HEK293T (cell line): Measurements from ENCODE around the gene OCA2.

Experiments used
- CTCF ChIA-PET: fragments of 350-600 bp; formaldehyde crosslinking; extraction: SDS; loops from one replicate; lab custom pipeline; 2021; ENCODE audit warnings: antibody characterized with exemption, inconsistent platforms; lab: Yijun Ruan, JAX
- POLR2A ChIA-PET: fragments of 350-600 bp; formaldehyde crosslinking; extraction: SDS; loops from one replicate; lab custom pipeline; 2020; ENCODE audit warnings: antibody characterized with exemption, inconsistent platforms; lab: Yijun Ruan, JAX
- DNase-seq: peaks from one replicate; pipeline ENCODE4 v3.0.0; 2012; ENCODE audit warnings: mixed read lengths; ENCODE audit errors: extremely low spot score
- ARNT ChIP-seq: fragments of 450-650 bp; IDR thresholded peaks from 2 replicates; pipeline ENCODE4 v1.6.1; 2017; ENCODE audit warnings: mild to moderate bottlenecking
- BHLHE40 ChIP-seq: fragments of 450-650 bp; IDR thresholded peaks from 2 replicates; pipeline ENCODE4 v1.6.1; 2016; ENCODE audit warnings: mild to moderate bottlenecking, moderate library complexity, borderline replicate concordance
- CTBP1 ChIP-seq: fragments of 450-650 bp; IDR thresholded peaks from 2 replicates; pipeline ENCODE4 v1.6.1; 2016; ENCODE audit warnings: borderline replicate concordance
- ELF4 ChIP-seq: fragments of 450-650 bp; IDR thresholded peaks from 2 replicates; pipeline ENCODE4 v1.6.1; 2017; ENCODE audit warnings: antibody characterized with exemption
- FOXA1 ChIP-seq: fragments of 450-650 bp; IDR thresholded peaks from 2 replicates; pipeline ENCODE4 v1.6.1; 2016; ENCODE audit warnings: mild to moderate bottlenecking
- FOXK2 ChIP-seq: fragments of 450-650 bp; IDR thresholded peaks from 2 replicates; pipeline ENCODE4 v1.6.1; 2016; ENCODE audit warnings: mild to moderate bottlenecking
- FOXM1 ChIP-seq: fragments of 450-650 bp; IDR thresholded peaks from 2 replicates; pipeline ENCODE4 v1.6.1; 2017; ENCODE audit warnings: mild to moderate bottlenecking, borderline replicate concordance
- HDGF ChIP-seq: fragments of 450-650 bp; IDR thresholded peaks from 2 replicates; pipeline ENCODE4 v1.6.1; 2017; ENCODE audit warnings: antibody characterized with exemption, borderline replicate concordance
- L3MBTL2 ChIP-seq: fragments of 450-650 bp; conservative IDR thresholded peaks from 2 replicates; pipeline ENCODE4 v1.6.1; 2016; ENCODE audit warnings: mild to moderate bottlenecking
- LEF1 ChIP-seq: fragments of 450-650 bp; IDR thresholded peaks from 2 replicates; pipeline ENCODE4 v1.6.1; 2017; ENCODE audit warnings: mild to moderate bottlenecking, borderline replicate concordance
- NFRKB ChIP-seq: fragments of 450-650 bp; IDR thresholded peaks from 2 replicates; pipeline ENCODE4 v1.6.1; 2016; ENCODE audit warnings: mild to moderate bottlenecking, moderate library complexity
- PKNOX1 ChIP-seq: fragments of 450-650 bp; IDR thresholded peaks from 2 replicates; pipeline ENCODE4 v1.6.1; 2016
- SP1 ChIP-seq: fragments of 450-650 bp; IDR thresholded peaks from 2 replicates; pipeline ENCODE4 v1.6.1; 2017
- SUZ12 ChIP-seq: fragments of 450-650 bp; IDR thresholded peaks from 2 replicates; pipeline ENCODE4 v1.6.1; 2016; ENCODE audit warnings: mild to moderate bottlenecking
- TARDBP ChIP-seq: fragments of 450-650 bp; IDR thresholded peaks from 2 replicates; pipeline ENCODE4 v1.6.1; 2016
- ZNF384 ChIP-seq: fragments of 450-650 bp; IDR thresholded peaks from 2 replicates; pipeline ENCODE4 v1.6.1; 2016

The OCA2 gene

GRCh38 chr15:27949089-27949488 is 150.0 kb downstream of the OCA2 start:
- CTCF ChIA-PET: no interaction called here
- TF ChIP-seq ELF4: no peak
- no peak for TF ChIP-seq TARDBP
- TF ChIP-seq LEF1: no peak
- TF ChIP-seq ZNF384: no peak
- TF ChIP-seq PKNOX1: no peak
- TF ChIP-seq BHLHE40: no peak
- TF ChIP-seq FOXM1: no peak
- TF ChIP-seq L3MBTL2: no peak
- TF ChIP-seq CTBP1: no peak
- no peak for TF ChIP-seq FOXA1
- no peak for TF ChIP-seq SP1
- TF ChIP-seq HDGF: no peak
- TF ChIP-seq ARNT: no peak
- no peak for TF ChIP-seq SUZ12
- no peak for TF ChIP-seq FOXK2
- DNase-seq: no peak
- POLR2A ChIA-PET: no interaction called here

- TF ChIP-seq FOXM1 (no peak), HDGF (no peak), BHLHE40 (no peak), TARDBP (no peak), ELF4 (no peak), LEF1 (no peak), SUZ12 (no peak), PKNOX1 (no peak), SP1 (no peak), ARNT (no peak), CTBP1 (no peak), FOXA1 (no peak), ZNF384 (no peak), FOXK2 (no peak)
- POLR2A ChIA-PET: no interaction called here
- CTCF ChIA-PET: no interaction called here
- DNase-seq: no peak
Observed at GRCh38 chr15:27939246-27939645, 159.9 kb downstream of the OCA2 start.

DNA sequence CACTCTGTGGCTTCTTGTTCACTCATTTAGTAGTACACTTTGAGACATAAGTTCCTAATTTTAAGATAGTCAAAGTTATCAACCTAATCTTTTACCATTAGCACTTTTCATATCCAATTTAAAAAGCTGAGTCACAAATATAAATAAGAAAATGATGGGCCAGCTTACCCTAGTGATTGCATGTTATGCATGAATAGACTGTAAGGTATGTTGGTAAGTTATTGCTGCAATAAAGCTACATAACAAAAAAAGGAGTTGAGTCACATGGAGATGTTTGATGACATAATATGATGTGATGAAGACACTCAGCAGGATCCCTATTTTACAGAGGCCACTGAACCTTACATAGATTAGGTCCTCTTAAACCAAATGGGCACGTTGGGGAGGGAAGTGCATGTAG is 161.3 kb downstream of the OCA2 start:
- DNase-seq: no peak
- CTCF ChIA-PET: no interaction called here
- no peak for TF ChIP-seq ARNT
- TF ChIP-seq HDGF: no peak
- TF ChIP-seq LEF1: no peak
- TF ChIP-seq CTBP1: no peak
- TF ChIP-seq SUZ12: no peak
- TF ChIP-seq SP1: no peak
- no peak for TF ChIP-seq BHLHE40
- TF ChIP-seq FOXM1: no peak
- TF ChIP-seq PKNOX1: no peak
- POLR2A ChIA-PET: no interaction called here

- CTCF ChIA-PET: no interaction called here
- DNase-seq: no peak
- POLR2A ChIA-PET: no interaction called here
- TF ChIP-seq TARDBP: no peak
- no peak for TF ChIP-seq HDGF
- no peak for TF ChIP-seq LEF1
- TF ChIP-seq BHLHE40: no peak
- TF ChIP-seq FOXA1: no peak
- TF ChIP-seq FOXK2: no peak
- no peak for TF ChIP-seq L3MBTL2
Observed at GRCh38 chr15:27936164-27936563, 163.0 kb downstream of the OCA2 start.

GRCh38 chr15:27935328-27935727 is 163.8 kb downstream of the OCA2 start:
- no peak for DNase-seq
- ChIA-PET CTCF (no interaction called here), POLR2A (no interaction called here)
- TF ChIP-seq SUZ12 (no peak), TARDBP (no peak), BHLHE40 (no peak), L3MBTL2 (no peak), HDGF (no peak), SP1 (no peak), FOXA1 (no peak), FOXM1 (no peak), ELF4 (no peak), NFRKB (no peak), ARNT (no peak)

DNA sequence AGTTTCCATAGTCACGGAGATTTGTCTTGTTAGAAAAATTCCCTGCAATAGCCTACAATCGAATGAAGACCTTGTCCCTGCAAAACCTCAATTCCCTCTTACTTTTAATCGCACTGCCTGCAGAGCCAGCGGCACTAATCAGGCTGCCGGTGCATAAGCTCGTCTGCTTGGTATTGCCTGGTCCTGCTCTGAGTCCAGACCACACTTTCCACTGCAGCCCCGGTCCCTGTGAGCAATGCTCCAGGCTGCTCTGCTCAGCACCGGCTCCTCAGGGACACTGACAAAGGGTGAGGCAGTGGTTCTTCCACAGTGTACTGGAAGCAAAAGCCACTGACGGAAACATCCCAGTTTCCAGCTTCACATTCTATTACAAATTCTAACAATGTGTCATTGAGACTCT is 164.3 kb downstream of the OCA2 start:
- no peak for TF ChIP-seq CTBP1
- no peak for DNase-seq
- ChIA-PET CTCF (no interaction called here), POLR2A (no interaction called here)

DNA sequence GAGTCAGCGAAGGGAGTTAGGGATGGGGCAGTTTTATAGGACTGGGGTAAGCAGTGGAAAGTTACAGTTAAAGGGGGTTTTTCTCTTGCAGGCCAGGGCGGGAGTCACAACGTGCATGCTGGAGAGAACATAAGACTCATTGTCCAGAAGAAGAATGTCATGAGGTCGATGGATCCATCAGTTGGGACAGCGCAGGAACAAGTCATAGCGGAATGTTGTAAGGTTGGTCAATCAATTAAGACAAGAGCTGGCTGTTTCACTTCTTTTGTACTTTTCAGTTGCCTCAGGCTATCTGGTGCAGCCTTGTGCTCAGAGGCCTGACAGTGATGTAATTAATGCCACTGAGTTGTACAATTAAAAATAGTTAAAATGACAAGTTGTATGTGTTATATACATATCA is 165.6 kb downstream of the OCA2 start:
- DNase-seq: no peak
- ChIA-PET CTCF (no interaction called here), POLR2A (no interaction called here)
- TF ChIP-seq SP1: no peak
